GM19467 (cell line): ENCODE data around the gene PRSS27.
"Not testable (repeated sequence)": the region's sequence is repeated elsewhere in the genome, so short reads cannot be mapped to it uniquely, and the experiment has no call there.

Source experiments
- ATAC-seq: cut with Tn5 transposase; IDR thresholded peaks from one replicate; pipeline ENCODE4 v1.9.1; 2021; ENCODE audit warnings: mild to moderate bottlenecking, moderate library complexity; ENCODE audit not compliant: unreplicated experiment

PRSS27 gene

GRCh38 chr16:2679902-2680301 lies 40.1 kb downstream of the PRSS27 start:
- not testable (repeated sequence) for ATAC-seq

- not testable (repeated sequence) for ATAC-seq
Observed at GRCh38 chr16:2678206-2678965, 41.6 kb downstream of the PRSS27 start.

GRCh38 chr16:2676937-2677336 lies 43.1 kb downstream of the PRSS27 start:
- ATAC-seq, result not testable (repeated sequence)

- ATAC-seq, result no peak
Observed at GRCh38 chr16:2675714-2676113, 44.3 kb downstream of the PRSS27 start.

- ATAC-seq, result no peak
Observed at GRCh38 chr16:2675021-2675420, 45.0 kb downstream of the PRSS27 start.

GRCh38 chr16:2673066-2673999 lies 46.7 kb downstream of the PRSS27 start:
- ATAC-seq, result peak; percentile 85

- no peak for ATAC-seq
Observed at GRCh38 chr16:2671741-2672140, 48.3 kb downstream of the PRSS27 start.

GRCh38 chr16:2671193-2671592 lies 48.8 kb downstream of the PRSS27 start:
- not testable (repeated sequence) for ATAC-seq

- ATAC-seq, result not testable (repeated sequence)
Observed at GRCh38 chr16:2670017-2670416, 50.0 kb downstream of the PRSS27 start.

GRCh38 chr16:2669587-2669986 lies 50.4 kb downstream of the PRSS27 start:
- not testable (repeated sequence) for ATAC-seq

- ATAC-seq, result not testable (repeated sequence)
Observed at GRCh38 chr16:2666671-2667070, 53.4 kb downstream of the PRSS27 start.

- ATAC-seq, result no peak
Observed at GRCh38 chr16:2664574-2664982, 55.4 kb downstream of the PRSS27 start.

GRCh38 chr16:2663553-2664546 lies 56.2 kb downstream of the PRSS27 start:
- no peak for ATAC-seq
